OCI-LY7 (cell line): ENCODE data around the gene LONRF2. TPM values are rescaled to one million over a fixed set of nuclear protein-coding genes. Genes with fewer than 3 reads are reported as not detected.

ENCODE experiments used
- BruUV-seq: library from RNA; stranded (reverse); fragments of 400-500 nt; replicated peaks from 2 replicates; lab custom pipeline; 2021; lab: Mats Ljungman, UMichigan
- CTCF ChIA-PET: fragments of 300-600 bp; sonication (Branson Sonifier 250); formaldehyde crosslinking; loops from one replicate; lab custom pipeline; 2022; ENCODE audit warnings: antibody characterized with exemption; ENCODE audit not compliant: unreplicated experiment; lab: Charles Lee
- POLR2A ChIA-PET: fragments of 300-600 bp; sonication (Branson Sonifier 250); formaldehyde crosslinking; loops from one replicate; lab custom pipeline; 2022; ENCODE audit warnings: antibody characterized with exemption; lab: Charles Lee
- DNase-seq: peaks from one replicate; pipeline ENCODE4 v3.0.0-alpha.2; 2015; ENCODE audit warnings: low spot score
- H2AFZ ChIP-seq: fragments of 200-600 bp; sonication (generic), shearing (Covaris generic); 2 replicates; pipeline ENCODE4 v1.6.1; 2014; ENCODE audit warnings: mild to moderate bottlenecking, antibody characterized with exemption, low read length, moderate library complexity
- H3K27ac ChIP-seq: fragments of 200-600 bp; sonication (generic); 2 replicates; pipeline ENCODE4 v1.5.1; 2014; ENCODE audit warnings: mixed run types, low read depth, mild to moderate bottlenecking, moderate library complexity, low read length, inconsistent platforms; ENCODE audit not compliant: poor library complexity, severe bottlenecking
- H3K36me3 ChIP-seq: fragments of 200-600 bp; sonication (generic); 2 replicates; pipeline ENCODE4 v1.6.1; 2014; ENCODE audit warnings: mild to moderate bottlenecking, antibody characterized with exemption, low read length, moderate library complexity, mixed read lengths; ENCODE audit not compliant: insufficient read depth
- H3K4me1 ChIP-seq: fragments of 200-600 bp; sonication (generic); 2 replicates; pipeline ENCODE4 v1.5.1; 2014; ENCODE audit warnings: mild to moderate bottlenecking, low read length; ENCODE audit not compliant: insufficient read depth, poor library complexity, severe bottlenecking
- H3K4me2 ChIP-seq: fragments of 200-600 bp; sonication (generic); 2 replicates; pipeline ENCODE4 v1.6.1; 2014; ENCODE audit warnings: mild to moderate bottlenecking, low read length
- H3K4me3 ChIP-seq: fragments of 200-600 bp; sonication (generic); 2 replicates; pipeline ENCODE4 v1.5.1; 2014; ENCODE audit warnings: mild to moderate bottlenecking, low read depth, low read length; ENCODE audit not compliant: poor library complexity, severe bottlenecking
- H3K79me2 ChIP-seq: fragments of 200-600 bp; sonication (generic); 2 replicates; pipeline ENCODE4 v1.6.1; 2016; ENCODE audit warnings: low read depth, mild to moderate bottlenecking, low read length, moderate library complexity, mixed read lengths; ENCODE audit not compliant: insufficient read depth
- H3K9me2 ChIP-seq: fragments of 200-600 bp; sonication (generic); 2 replicates; pipeline ENCODE4 v1.6.1; 2016; ENCODE audit warnings: mild to moderate bottlenecking, low read length, mixed read lengths; ENCODE audit not compliant: insufficient read depth
- H3K9me3 ChIP-seq: fragments of 200-600 bp; sonication (generic); 2 replicates; pipeline ENCODE4 v1.6.1; 2014; ENCODE audit warnings: mild to moderate bottlenecking, mixed run types, low read length, mixed read lengths
- H4K20me1 ChIP-seq: fragments of 200-600 bp; sonication (generic); 2 replicates; pipeline ENCODE4 v1.6.1; 2014; ENCODE audit warnings: mild to moderate bottlenecking, antibody characterized with exemption, low read length, moderate library complexity, mixed read lengths; ENCODE audit not compliant: insufficient read depth
- CTCF ChIP-seq: fragments of 200-600 bp; sonication (generic); conservative IDR thresholded peaks from 2 replicates; pipeline ENCODE4 v1.5.1; 2014; ENCODE audit warnings: mild to moderate bottlenecking, antibody characterized with exemption, low read length, moderate library complexity, mixed read lengths
- EZH2phosphoT487 ChIP-seq: fragments of 200-600 bp; sonication (generic); IDR thresholded peaks from 2 replicates; pipeline ENCODE4 v1.6.1; 2018; ENCODE audit warnings: low read depth, borderline replicate concordance, mild to moderate bottlenecking, mixed run types, antibody characterized with exemption, low read length, moderate library complexity, mixed read lengths
- intact Hi-C: fragments of 100-400 bp; cut with micrococcal nuclease; formaldehyde crosslinking; loops from one replicate; pipeline ENCODE4 v1.10.0; 2022; ENCODE audit not compliant: unreplicated experiment
- total RNA-seq, 2 experiments: library from RNA; depleted of rRNA in 1 of 2; stranded (reverse); fragments of >200 nt in 1 of 2; shearing (Covaris generic) in 1 of 2; gene quantifications; 2 replicates each; pipeline ENCODE4 v1.2.3, GENCODE V29; 2014 to 2022

The LONRF2 gene
- total RNA-seq, 2 experiments from 2014 or later = not detected

DNA sequence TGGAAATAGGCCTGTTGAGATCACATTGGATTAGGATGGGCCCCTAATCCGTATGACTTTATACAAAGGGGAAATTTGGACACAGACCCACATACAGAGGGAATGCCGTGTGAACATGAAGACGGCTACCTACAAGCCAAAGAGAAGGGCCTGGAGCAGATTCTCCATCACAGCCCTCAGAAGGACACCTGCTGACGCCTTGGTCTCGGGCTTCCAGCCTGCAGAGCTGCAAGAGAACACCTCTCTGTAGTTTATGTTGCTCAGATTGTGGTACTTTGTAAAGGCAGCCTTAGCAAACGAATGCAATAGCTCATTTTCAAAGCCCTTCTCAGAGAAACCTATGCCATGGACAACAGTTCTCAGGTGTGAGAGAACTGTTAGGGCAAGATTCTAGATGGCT lies 86.1 kb downstream of the LONRF2 start:
- POLR2A ChIA-PET = interaction anchor here (1.1 to 4.4 kb wide), 3 partner anchors 9 to 121 kb away, joined by 3 to 29 read pairs (median 25); partner anchors contain the start of gene AFF3
- Histone ChIP-seq H3K79me2 (no peaks in the 10 kb centered on the region), H3K36me3 (no peaks in the 10 kb centered on the region)

GRCh38 chr2:100235581-100235980 lies 86.7 kb downstream of the LONRF2 start:
- peak overlapping the region; percentile 17 for H3K4me3 ChIP-seq
- H3K27ac ChIP-seq = peak overlapping the region; percentile 49
- no peaks in the 10 kb centered on the region for H3K79me2 ChIP-seq
- peak overlapping the region; percentile 51; the same call in 1 of the 2 replicates for H2AFZ ChIP-seq
- H3K36me3 ChIP-seq = no peaks in the 10 kb centered on the region
- POLR2A ChIA-PET = interaction anchor here (0.7 to 4.4 kb wide), 6 partner anchors 10 to 417 kb away, joined by 3 to 29 read pairs (median 4); partner anchors contain the start of gene AFF3
- peaks cover 33% of the 10 kb centered on the region for H3K4me1 ChIP-seq
- DNase-seq = no peak
- intact Hi-C loops = loop anchor here (1.0 kb wide), 1 partner anchor 93 kb away; the partner anchor contains the start of gene AFF3
- CTCF ChIA-PET = interaction anchor here (0.7 to 1.8 kb wide), 4 partner anchors 10 to 124 kb away, joined by 3 to 10 read pairs (median 4); no protein-coding TSS in a partner anchor
- TF ChIP-seq EZH2phosphoT487 = no peak
- no peak for TF ChIP-seq CTCF
- H3K9me2 ChIP-seq = no peaks in the 10 kb centered on the region
- H4K20me1 ChIP-seq = no peaks in the 10 kb centered on the region
- H3K4me2 ChIP-seq = peak overlapping the region; percentile 53
- no peaks in the 10 kb centered on the region for H3K9me3 ChIP-seq
- BruUV-seq = no TSS peak

More for the DNA sequence above, 86.1 kb downstream of the LONRF2 start:
- no peak overlapping the region for H3K27ac ChIP-seq
- BruUV-seq = no TSS peak
- H3K9me3 ChIP-seq = no peaks in the 10 kb centered on the region
- H4K20me1 ChIP-seq = no peaks in the 10 kb centered on the region
- TF ChIP-seq CTCF (no peak), EZH2phosphoT487 (no peak)
- intact Hi-C loops = no loop called here
- H3K4me3 ChIP-seq = no peak overlapping the region
- no peak for DNase-seq
- peaks cover 33% of the 10 kb centered on the region for H3K4me1 ChIP-seq
- no peaks in the 10 kb centered on the region for H3K9me2 ChIP-seq
- H2AFZ ChIP-seq = no peak overlapping the region
- peak overlapping the region; percentile 53; the same call in 1 of the 2 replicates for H3K4me2 ChIP-seq
- CTCF ChIA-PET = interaction anchor here (1.0 to 1.8 kb wide), 3 partner anchors 9 to 125 kb away, joined by 4 to 10 read pairs (median 5); no protein-coding TSS in a partner anchor

- intact Hi-C loops = loop anchor here (1.0 kb wide), 1 partner anchor 93 kb away; the partner anchor contains the start of gene AFF3
- peak overlapping the region; percentile 49 for H3K27ac ChIP-seq
- H2AFZ ChIP-seq = peak overlapping the region; percentile 51; the same call in 1 of the 2 replicates
- H3K9me2 ChIP-seq = no peaks in the 10 kb centered on the region
- peak; percentile 90 for DNase-seq
- no peaks in the 10 kb centered on the region for H3K9me3 ChIP-seq
- H3K4me2 ChIP-seq = peak overlapping the region; percentile 53
- ChIA-PET CTCF (interaction anchor here (0.7 to 1.6 kb wide), 4 partner anchors 11 to 537 kb away, joined by 3 to 10 read pairs (median 4); no protein-coding TSS in a partner anchor), POLR2A (interaction anchor here (0.7 to 4.4 kb wide), 6 partner anchors 10 to 416 kb away, joined by 3 to 29 read pairs (median 4); partner anchors contain the start of gene AFF3)
- TF ChIP-seq EZH2phosphoT487 (no peak), CTCF (no peak)
- peaks cover 33% of the 10 kb centered on the region for H3K4me1 ChIP-seq
- no peaks in the 10 kb centered on the region for H4K20me1 ChIP-seq
- H3K79me2 ChIP-seq = no peaks in the 10 kb centered on the region
- no TSS peak for BruUV-seq
- no peaks in the 10 kb centered on the region for H3K36me3 ChIP-seq
- peak overlapping the region; percentile 17 for H3K4me3 ChIP-seq
Observed at GRCh38 chr2:100235098-100235497, 87.2 kb downstream of the LONRF2 start.
